NCI-H524 treated with DMSO at 0.1 percent for 48 hours (cell line): ENCODE data around the gene TMEM52B.
"Not testable (repeated sequence)": the region's sequence is repeated elsewhere in the genome, so short reads cannot be mapped to it uniquely, and the experiment has no call there.

Experiments
- DNase-seq: peaks from one replicate; lab custom pipeline; 2025; lab: John Stamatoyannopoulos, UW

The TMEM52B gene

GRCh38 chr12:10211940-10212738 lies 33.3 kb downstream of the TMEM52B start:
- no peak for DNase-seq

- no peak for DNase-seq
Observed at GRCh38 chr12:10212739-10213131, 33.9 kb downstream of the TMEM52B start, which contains the start of gene GABARAPL1. Gene GABARAPL1, plus strand, starts transcription at chr12:10212877. Its CDS starts 253 bp downstream, at chr12:10213130.

DNA sequence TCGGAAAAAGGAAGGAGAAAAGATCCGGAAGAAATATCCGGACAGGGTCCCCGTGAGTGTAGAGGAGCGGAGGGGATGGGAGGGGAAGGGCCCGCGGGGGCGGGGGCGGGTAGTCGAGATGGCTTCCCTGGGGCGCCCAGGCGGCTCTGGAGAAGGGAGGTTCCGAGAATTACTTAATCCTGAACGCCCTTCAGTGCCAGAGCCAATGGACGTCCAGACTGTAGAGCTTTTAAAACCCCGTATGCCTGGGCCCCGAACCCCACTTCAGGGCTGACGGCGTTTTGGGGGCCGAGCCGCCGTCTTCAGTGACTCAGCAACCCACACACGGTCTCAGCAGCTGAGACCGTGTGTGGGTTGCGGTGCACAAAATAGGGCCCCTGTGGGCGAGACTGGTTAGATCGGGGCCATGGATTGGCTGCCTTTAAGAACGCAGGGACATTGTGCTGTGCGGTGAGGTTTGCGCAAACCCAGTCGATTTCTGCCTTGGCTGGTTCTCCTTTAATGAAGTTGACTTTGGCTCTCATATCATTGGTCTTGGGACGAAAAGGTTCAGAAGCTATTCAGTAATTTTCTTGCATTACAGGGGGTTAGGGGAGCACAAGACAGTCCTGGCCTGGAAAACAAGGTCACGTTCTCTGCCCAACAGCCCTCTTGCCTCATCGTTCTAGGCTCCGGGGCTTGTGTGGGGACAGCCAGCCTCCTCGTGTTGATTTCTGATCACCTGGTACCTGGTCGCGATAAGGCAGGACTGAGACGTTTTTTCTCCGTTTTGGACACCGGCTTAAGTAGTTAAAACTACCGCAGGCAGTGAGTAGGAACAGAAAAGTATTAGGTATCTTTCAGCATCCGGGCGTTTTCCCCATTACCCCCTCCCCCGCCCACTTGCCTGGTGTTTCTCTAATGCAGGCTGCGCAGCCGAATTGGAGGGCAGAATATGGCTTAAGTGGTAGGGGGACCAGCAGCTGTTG lies 34.6 kb downstream of the TMEM52B start:
- DNase-seq: no peak

- no peak for DNase-seq
Observed at GRCh38 chr12:10214136-10214894, 35.5 kb downstream of the TMEM52B start.

DNA sequence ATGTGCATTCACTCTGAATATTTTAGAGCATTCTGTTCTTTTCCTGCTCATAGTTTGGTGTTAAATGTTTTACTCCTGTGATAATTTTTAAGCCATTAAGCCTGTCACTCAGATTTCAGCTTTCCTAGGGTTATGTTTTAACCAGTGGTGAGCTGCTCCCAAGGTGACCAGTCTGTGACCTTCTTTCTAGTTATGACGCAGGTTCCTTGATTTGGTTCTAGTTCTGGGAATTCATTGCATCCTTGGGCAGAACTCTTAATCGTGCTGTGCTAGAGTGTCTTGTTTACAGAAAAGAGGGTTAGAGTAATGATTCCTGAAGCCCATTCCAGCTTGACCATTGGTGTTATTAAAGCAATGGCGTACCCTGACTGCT lies 36.0 kb downstream of the TMEM52B start:
- no peak for DNase-seq

GRCh38 chr12:10215436-10215835 lies 36.6 kb downstream of the TMEM52B start:
- no peak for DNase-seq

DNA sequence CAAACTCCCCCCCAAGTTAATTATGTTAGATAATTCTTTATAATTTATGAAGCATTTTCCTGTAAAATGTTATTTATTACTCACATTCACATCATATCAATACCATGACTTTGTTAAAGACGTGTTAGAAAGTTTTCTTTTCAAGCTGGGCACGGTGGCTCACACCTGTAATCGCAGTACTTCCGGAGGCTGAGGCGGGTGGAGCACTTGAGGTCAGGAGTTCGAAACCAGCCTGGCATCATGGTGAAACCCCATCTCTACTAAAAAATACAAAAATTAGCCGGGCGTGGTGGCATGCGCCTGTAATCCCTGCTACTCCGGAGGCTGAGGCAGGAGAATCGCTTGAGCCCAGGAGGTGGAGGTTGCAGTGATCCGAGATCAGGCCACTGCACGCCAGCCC lies 37.1 kb downstream of the TMEM52B start:
- not testable (repeated sequence) for DNase-seq

GRCh38 chr12:10218021-10218420 lies 39.2 kb downstream of the TMEM52B start:
- DNase-seq: no peak

DNA sequence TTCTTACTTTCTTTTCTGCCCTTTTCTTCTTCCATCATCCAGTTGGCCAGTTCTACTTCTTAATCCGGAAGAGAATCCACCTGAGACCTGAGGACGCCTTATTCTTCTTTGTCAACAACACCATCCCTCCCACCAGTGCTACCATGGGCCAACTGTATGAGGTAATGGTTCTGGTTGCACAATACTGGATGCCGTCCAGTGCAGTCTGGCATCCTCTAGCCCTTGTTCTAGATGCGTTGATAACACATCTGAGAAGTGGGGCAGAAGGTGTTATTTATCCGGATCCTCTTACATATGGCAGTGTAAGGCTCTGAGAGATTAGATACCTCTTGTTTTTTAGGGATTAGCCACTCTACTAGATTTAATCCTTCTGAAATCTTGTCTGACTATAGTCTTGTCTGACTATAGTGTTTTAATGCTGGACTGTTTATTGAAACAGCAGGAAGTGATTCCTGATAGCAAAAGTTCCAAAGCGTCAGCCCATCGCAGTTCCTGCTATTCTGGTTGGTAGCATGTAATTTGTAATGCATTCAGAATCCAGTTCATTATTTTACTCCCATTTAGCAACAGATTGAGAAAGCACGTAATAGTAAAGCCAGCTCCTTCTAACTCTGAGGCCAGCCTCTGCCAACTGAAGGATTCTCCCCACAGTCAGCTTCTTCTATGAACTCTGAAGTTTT lies 41.7 kb downstream of the TMEM52B start:
- DNase-seq: no peak

- no peak for DNase-seq
Observed at GRCh38 chr12:10221846-10222245, 43.0 kb downstream of the TMEM52B start.

DNA sequence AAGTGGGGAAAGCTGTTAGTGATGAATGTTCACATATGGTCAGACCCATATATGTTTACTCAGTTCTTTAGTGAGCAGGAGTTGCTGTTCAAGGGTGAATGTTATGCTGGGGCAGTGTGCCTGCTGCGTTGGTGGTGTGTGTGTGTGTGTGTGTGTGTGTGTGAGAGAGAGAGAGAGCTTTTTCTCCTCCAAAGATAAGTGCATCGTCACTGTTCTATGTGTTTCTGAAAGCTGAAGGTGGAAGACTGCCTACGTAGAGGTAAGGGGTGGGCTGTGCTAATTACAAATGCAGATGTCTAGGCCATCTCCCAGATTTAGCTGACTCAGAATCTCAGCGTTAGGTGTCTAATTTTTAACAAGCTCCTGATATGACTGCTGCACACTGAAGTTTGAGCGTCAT lies 44.4 kb downstream of the TMEM52B start:
- DNase-seq: no peak

DNA sequence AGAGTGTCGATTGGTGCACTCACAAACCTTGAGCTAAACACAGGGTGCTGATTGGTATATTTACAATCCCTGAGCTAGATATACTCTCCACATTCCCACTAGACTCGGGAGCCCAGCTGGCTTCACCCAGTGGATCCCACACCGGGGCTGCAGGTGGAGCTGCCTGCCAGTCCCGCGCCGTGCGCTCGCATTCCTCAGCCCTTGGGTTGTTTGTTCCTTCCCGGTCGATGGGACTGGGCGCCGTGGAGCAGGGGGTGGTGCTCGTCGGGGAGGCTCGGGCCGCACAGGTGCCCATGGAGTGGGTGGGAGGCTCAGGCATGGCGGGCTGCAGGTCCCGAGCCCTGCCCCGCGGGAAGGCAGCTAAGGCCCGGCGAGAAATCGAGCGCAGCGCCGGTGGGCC lies 46.6 kb downstream of the TMEM52B start:
- DNase-seq: not testable (repeated sequence)

DNA sequence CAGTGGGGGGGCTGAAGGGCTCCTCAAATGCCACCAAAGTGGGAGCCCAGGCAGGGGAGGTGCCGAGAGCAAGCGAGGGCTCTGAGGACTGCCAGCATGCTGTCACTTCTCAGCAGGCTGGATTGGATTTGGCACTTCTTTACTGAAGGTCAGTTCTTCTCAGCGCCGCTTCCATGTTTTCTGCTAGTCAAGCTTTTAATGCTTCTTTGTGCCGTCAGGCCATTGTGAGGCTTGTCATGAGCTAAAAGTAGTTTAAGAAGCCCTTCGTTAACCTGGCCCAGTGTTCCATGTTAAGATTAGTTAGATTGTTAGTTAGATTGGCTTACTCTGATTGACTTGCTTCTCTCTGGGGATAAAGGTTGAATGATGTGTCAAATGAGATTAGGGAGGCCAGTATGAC lies 47.3 kb downstream of the TMEM52B start:
- no peak for DNase-seq

GRCh38 chr12:10226731-10227130 lies 47.9 kb downstream of the TMEM52B start:
- no peak for DNase-seq

GRCh38 chr12:10227648-10228047 lies 48.8 kb downstream of the TMEM52B start:
- DNase-seq: no peak

GRCh38 chr12:10234562-10234961 lies 55.7 kb downstream of the TMEM52B start:
- DNase-seq: no peak

DNA sequence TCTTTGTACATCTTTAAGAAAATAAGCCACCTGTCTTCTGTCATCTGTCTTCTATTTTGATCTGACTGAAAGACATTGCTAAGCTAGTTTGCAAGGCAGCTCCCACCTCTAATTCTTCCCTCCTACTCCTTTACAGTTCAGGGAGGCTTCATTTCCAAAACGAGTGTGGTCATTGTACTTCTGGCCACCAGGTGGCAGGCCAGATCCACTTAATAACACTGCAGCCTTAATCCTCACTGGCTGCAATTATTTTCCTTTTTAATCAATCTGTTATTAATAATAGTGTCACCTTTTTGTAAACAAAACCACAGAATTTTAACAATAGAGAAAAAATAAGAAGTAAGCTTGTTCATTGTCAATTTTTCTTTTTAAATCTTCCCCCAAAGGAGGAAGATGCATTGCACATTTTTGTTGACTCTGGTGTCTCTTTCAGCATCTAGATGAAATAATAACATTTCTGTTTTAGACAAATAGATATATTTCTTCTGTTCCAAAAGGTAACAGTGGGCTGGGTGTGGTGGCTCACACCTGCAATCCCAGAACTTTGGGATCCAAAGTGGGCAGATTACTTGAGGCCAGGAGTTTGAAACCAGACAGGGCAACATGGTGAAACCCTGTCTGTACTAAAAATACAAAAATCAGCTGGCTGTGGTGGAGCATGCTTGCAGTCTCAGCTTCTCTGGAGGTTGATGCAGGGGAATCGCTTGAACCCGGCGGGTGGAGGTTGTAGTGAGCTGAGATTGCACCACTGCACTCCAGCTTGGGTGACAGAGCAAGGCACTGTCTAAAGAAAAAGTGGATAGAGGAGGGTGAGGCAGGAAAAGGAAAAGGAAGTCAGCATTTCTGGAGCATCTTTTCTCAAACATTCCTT lies 57.2 kb downstream of the TMEM52B start:
- no peak for DNase-seq

GRCh38 chr12:10236720-10237119 lies 57.9 kb downstream of the TMEM52B start:
- no peak for DNase-seq

- DNase-seq: no peak
Observed at GRCh38 chr12:10238526-10238925, 59.7 kb downstream of the TMEM52B start.

DNA sequence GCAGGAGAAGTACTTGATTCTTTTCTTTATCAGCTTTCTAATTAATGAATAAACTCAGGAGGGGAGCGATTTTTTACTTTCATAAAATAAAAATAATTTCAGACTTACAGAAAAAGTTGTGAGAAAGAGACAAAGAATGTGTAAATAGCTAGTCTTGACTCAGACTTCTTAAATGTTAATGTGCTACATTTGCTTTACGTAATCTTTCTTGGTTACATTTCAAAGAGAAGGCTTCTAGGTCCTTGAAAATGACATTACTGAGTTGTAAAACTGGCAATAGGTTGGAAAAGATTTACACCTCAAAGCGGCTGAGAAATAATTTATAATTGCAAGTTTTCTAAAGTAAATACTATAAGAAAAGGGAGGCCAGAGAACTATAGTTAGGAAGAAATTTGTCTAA lies 62.5 kb downstream of the TMEM52B start:
- DNase-seq: no peak
